Ovary (tissue), 9 donors: Measurements from ENCODE around the gene CTNNA3. TPM values are rescaled to one million over a fixed set of nuclear protein-coding genes. Genes with fewer than 3 reads are reported as not detected.

Experiments
- DNase-seq, 5 donors: peaks; one replicate each; pipeline ENCODE4 v3.0.0-alpha.2; 2019 to 2020
- H3K27ac ChIP-seq, 2 donors: fragments of 200-600 bp; one replicate each; pipeline versions ENCODE4 v1.5.1 to v1.8.0; 2019 to 2022
- H3K27me3 ChIP-seq: fragments of 200-600 bp; one replicate; pipeline ENCODE4 v1.8.0; 2022
- H3K36me3 ChIP-seq: fragments of 200-600 bp; sonication (generic); one replicate; pipeline ENCODE4 v1.5.1; 2019
- H3K4me1 ChIP-seq: one replicate; pipeline ENCODE4 v1.8.1; 2013; ENCODE audit warnings: mild to moderate bottlenecking, moderate library complexity; ENCODE audit not compliant: insufficient read depth
- H3K4me3 ChIP-seq: fragments of 200-600 bp; sonication (generic); one replicate; pipeline ENCODE4 v1.5.1; 2017
- H3K9me3 ChIP-seq, 2 donors: fragments of 200-600 bp in 1 of 2; sonication (generic) in 1 of 2; one replicate each; pipeline versions ENCODE4 v1.5.1 to v1.8.1; 2013 to 2019; ENCODE audit warnings: mild to moderate bottlenecking in 1 of 2, moderate library complexity in 1 of 2
- CTCF ChIP-seq, 3 donors: fragments of 450-650 bp in 2 of 3; fragments of 200-600 bp in 1 of 3; IDR thresholded peaks; one replicate each; pipeline versions ENCODE4 v1.5.1 to v1.8.0; 2016 to 2022; ENCODE audit warnings: antibody characterized with exemption in 3 of 3, mild to moderate bottlenecking in 1 of 3
- EP300 ChIP-seq: sonication (generic); formaldehyde crosslinking; IDR thresholded peaks from one replicate; pipeline ENCODE4 v1.6.1; 2017; ENCODE audit warnings: antibody characterized with exemption
- POLR2A ChIP-seq: fragments of 450-650 bp; IDR thresholded peaks from one replicate; pipeline ENCODE4 v1.6.1; 2017; ENCODE audit warnings: antibody characterized with exemption, mild to moderate bottlenecking, moderate library complexity
- WGBS, 3 donors: extraction: QIAGEN DNeasy Blood & Tissue Kit in 1 of 3; methylation state at CpG; one replicate each; pipeline versions ENCODE4 v1.1.5 to v1.1.7; 2013 to 2017; 5-methylcytosine and 5-hydroxymethylcytosine counted together
- intact Hi-C, 4 donors: fragments of 100-400 bp; cut with DNase I; formaldehyde crosslinking; loops; one replicate each; pipeline versions ENCODE4 v1.11.0 to v1.15.1; 2022 to 2023
- polyA plus RNA-seq, 2 donors: library from polyadenylated mRNA; stranded (reverse); fragments of 200-250 nt in 1 of 2; fragments of 350-450 nt in 1 of 2; fragmentation: Illumina TruSeq in 1 of 2; extraction: RNeasy Lipid Tissue Mini Kit (QIAGEN cat#74804) in 1 of 2; gene quantifications; one replicate each; pipeline ENCODE4 v1.2.3, GENCODE V29; 2013 to 2014
- total RNA-seq, 7 donors: library from RNA; depleted of rRNA in 2 of 7; stranded (reverse); fragments of >200 nt in 2 of 7; fragmentation: NEBNext Ultra II Directional in 3 of 7; extraction: Animal tissue kit (Norgen Biotek cat#: 25700) in 3 of 7; gene quantifications; one replicate each; pipeline versions ENCODE4 v1.1.0 to v1.2.4, GENCODE V29; 2016 to 2023
- donor health status: DM: no; HTN: no; CAD: no; lungs with moderate emphysema.
- donor health status: DM: no; HTN: no; CAD: no.
- donor health status: Bipolar disorder and iron deficiency.
- donor health status: DM: yes; HTN: yes; CAD: no.
- donor health status: DM: no; HTN: no; CAD: no.
- donor health status: DM: yes; HTN: yes; CAD: no.

CTNNA3 gene
- total and polyA plus RNA-seq, 9 donors, result 1.9 to 9.7 (median 4.0) TPM

GRCh38 chr10:66501356-66501755, 1194.6 kb downstream of the CTNNA3 start:
- DNase-seq, result no peak
- H3K27ac ChIP-seq, result no peak overlapping the region
- no peaks in the 10 kb centered on the region for H3K27me3 ChIP-seq
- no peak overlapping the region for H3K4me3 ChIP-seq
- TF ChIP-seq POLR2A (no peak), EP300 (no peak), CTCF (IDR thresholded peaks at IDR 0.05) (no peak)
- 87 to 95% (median 91%) methylated on average over 2 of the region's 2 CpGs for WGBS, 3 donors
- H3K9me3 ChIP-seq, result no peaks in the 10 kb centered on the region
- intact Hi-C loops, result no loop called here
- no peaks in the 10 kb centered on the region for H3K4me1 ChIP-seq
- H3K36me3 ChIP-seq, result no peaks in the 10 kb centered on the region

GRCh38 chr10:66483966-66484365, 1212.0 kb downstream of the CTNNA3 start:
- no peaks in the 10 kb centered on the region for H3K36me3 ChIP-seq
- no peaks in the 10 kb centered on the region for H3K27me3 ChIP-seq
- H3K4me1 ChIP-seq, result no peaks in the 10 kb centered on the region
- no peaks in the 10 kb centered on the region for H3K9me3 ChIP-seq
- DNase-seq, result no peak
- no peak overlapping the region for H3K4me3 ChIP-seq
- intact Hi-C loops, result no loop called here
- H3K27ac ChIP-seq, result no peak overlapping the region
- TF ChIP-seq POLR2A (no peak), CTCF (IDR thresholded peaks at IDR 0.05) (no peak), EP300 (no peak)

- Histone ChIP-seq H3K4me1 (peaks cover 2% of the 10 kb centered on the region), H3K4me3 (no peak overlapping the region), H3K27ac (no peak overlapping the region), H3K9me3 (no peaks in the 10 kb centered on the region), H3K36me3 (no peaks in the 10 kb centered on the region), H3K27me3 (no peaks in the 10 kb centered on the region)
- TF ChIP-seq EP300 (no peak), CTCF (IDR thresholded peaks at IDR 0.05) (no peak), POLR2A (no peak)
- no peak for DNase-seq
- intact Hi-C loops, result no loop called here
- WGBS, 3 donors, result 8 to 20% (median 12%) methylated on average over 1 of the region's 1 CpG
These were observed 1223.8 kb downstream of the CTNNA3 start for GRCh38 chr10:66472156-66472555.

GRCh38 chr10:66467042-66467441, 1229.0 kb downstream of the CTNNA3 start:
- no peak for TF ChIP-seq CTCF (IDR thresholded peaks at IDR 0.05)
- no peak for TF ChIP-seq POLR2A
- no peak for TF ChIP-seq EP300
- no peaks in the 10 kb centered on the region for H3K27me3 ChIP-seq
- 89 to 97% (median 93%) methylated on average over 1 of the region's 1 CpG for WGBS, 3 donors
- H3K4me1 ChIP-seq, result peaks cover 2% of the 10 kb centered on the region
- no peak overlapping the region for H3K4me3 ChIP-seq
- no peak for DNase-seq
- H3K9me3 ChIP-seq, result no peaks in the 10 kb centered on the region
- no peaks in the 10 kb centered on the region for H3K36me3 ChIP-seq
- H3K27ac ChIP-seq, result no peak overlapping the region
- intact Hi-C loops, result no loop called here

- H3K36me3 ChIP-seq, result no peaks in the 10 kb centered on the region
- H3K9me3 ChIP-seq, result no peaks in the 10 kb centered on the region
- intact Hi-C loops, result no loop called here
- peaks cover 2% of the 10 kb centered on the region for H3K4me1 ChIP-seq
- no peak overlapping the region for H3K27ac ChIP-seq
- TF ChIP-seq CTCF (IDR thresholded peaks at IDR 0.05) (no peak), EP300 (no peak), POLR2A (no peak)
- no peak for DNase-seq
- no peak overlapping the region for H3K4me3 ChIP-seq
- H3K27me3 ChIP-seq, result no peaks in the 10 kb centered on the region
These were observed 1229.4 kb downstream of the CTNNA3 start for GRCh38 chr10:66466622-66467021.
